Mesothelial cell of epicardium (in vitro differentiated cells): Measurements from ENCODE around the gene PSEN1. TPM values are rescaled to one million over a fixed set of nuclear protein-coding genes. Genes with fewer than 3 reads are reported as not detected.
A peak's percentile ranks its signal among the peaks of the same experiment; 100 is the strongest.

ENCODE experiments used
- DNase-seq, 2 experiments: peaks; one replicate each; pipeline ENCODE4 v3.0.0; 2021; ENCODE audit warnings: low spot score in 2 of 2; ENCODE audit not compliant: unreplicated experiment in 2 of 2
- H3K27ac Mint-ChIP-seq: 2 replicates; pipeline ENCODE4 v1.8.0; 2021; ENCODE audit warnings: mixed read lengths
- H3K27me3 Mint-ChIP-seq: 2 replicates; pipeline ENCODE4 v1.8.0; 2021; ENCODE audit warnings: low read depth, mixed read lengths
- H3K36me3 Mint-ChIP-seq: 2 replicates; pipeline ENCODE4 v1.8.0; 2021; ENCODE audit warnings: mixed read lengths
- H3K4me1 Mint-ChIP-seq: 2 replicates; pipeline ENCODE4 v1.8.0; 2021; ENCODE audit warnings: mixed read lengths
- H3K4me3 Mint-ChIP-seq: 2 replicates; pipeline ENCODE4 v1.8.0; 2021; ENCODE audit warnings: mild to moderate bottlenecking, moderate library complexity, mixed read lengths
- H3K9me3 Mint-ChIP-seq: 2 replicates; pipeline ENCODE4 v1.8.0; 2021; ENCODE audit warnings: mixed read lengths
- total RNA-seq: library from RNA; stranded (reverse); gene quantifications from 3 replicates; pipeline ENCODE4 v1.2.1, GENCODE V29; 2021
- TF ChIP-seq, protein P1 (sequence below): fragments of 200-600 bp; sonication (generic); IDR thresholded peaks from one replicate; pipeline ENCODE4 v1.5.0; 2021; ENCODE audit warnings: antibody characterized with exemption; ENCODE audit not compliant: unreplicated experiment

The PSEN1 gene
- total RNA-seq, 1 donor from 2014 or later: 59.9 TPM

DNA sequence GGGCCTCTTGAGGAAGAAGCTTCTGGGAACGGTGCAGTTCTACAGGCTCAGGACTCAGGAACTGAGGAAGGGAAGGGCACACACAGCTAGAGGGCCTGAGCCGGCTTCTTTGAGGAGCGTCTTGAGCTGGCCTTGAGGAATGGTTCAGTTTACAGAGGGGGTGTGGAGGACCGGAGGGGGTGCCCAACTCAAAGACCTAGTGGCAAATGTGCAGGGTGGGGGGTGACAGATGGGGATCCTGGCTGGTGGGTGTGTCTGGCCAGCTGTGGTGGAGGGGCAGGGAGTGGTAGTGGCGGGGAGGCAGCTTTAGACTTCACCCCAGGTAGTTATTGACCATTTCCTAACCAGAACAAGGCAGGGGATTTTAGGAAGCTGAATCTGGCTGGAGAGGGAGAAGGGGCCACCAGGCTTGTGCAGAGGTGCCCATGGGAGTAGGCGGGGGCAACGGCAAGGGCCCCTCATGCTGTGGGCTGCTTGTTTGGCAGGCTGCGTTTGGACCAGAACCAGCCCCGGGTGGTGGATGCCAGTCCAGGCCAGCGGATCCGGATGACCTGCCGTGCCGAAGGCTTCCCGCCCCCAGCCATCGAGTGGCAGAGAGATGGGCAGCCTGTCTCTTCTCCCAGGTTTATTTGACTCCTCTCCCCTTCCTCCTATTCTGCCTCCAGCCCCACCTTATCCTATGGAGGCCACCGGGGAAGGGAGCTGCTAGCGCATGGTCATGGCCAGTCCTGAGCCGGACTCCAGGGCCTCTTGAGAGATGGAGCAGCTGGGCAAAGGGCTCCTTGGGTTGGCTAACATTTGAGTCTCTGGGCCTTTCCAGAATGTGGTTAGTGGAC is 128.8 kb downstream of the PSEN1 start:
- Mint-ChIP-seq H3K4me3 (no peak overlapping the region), H3K9me3 (no peaks in the 10 kb centered on the region), H3K4me1 (no peaks in the 10 kb centered on the region), H3K36me3 (no peaks in the 10 kb centered on the region), H3K27me3 (no peaks in the 10 kb centered on the region), H3K27ac (no peak overlapping the region)
- DNase-seq: no peak
- TF ChIP-seq, protein P1, sequence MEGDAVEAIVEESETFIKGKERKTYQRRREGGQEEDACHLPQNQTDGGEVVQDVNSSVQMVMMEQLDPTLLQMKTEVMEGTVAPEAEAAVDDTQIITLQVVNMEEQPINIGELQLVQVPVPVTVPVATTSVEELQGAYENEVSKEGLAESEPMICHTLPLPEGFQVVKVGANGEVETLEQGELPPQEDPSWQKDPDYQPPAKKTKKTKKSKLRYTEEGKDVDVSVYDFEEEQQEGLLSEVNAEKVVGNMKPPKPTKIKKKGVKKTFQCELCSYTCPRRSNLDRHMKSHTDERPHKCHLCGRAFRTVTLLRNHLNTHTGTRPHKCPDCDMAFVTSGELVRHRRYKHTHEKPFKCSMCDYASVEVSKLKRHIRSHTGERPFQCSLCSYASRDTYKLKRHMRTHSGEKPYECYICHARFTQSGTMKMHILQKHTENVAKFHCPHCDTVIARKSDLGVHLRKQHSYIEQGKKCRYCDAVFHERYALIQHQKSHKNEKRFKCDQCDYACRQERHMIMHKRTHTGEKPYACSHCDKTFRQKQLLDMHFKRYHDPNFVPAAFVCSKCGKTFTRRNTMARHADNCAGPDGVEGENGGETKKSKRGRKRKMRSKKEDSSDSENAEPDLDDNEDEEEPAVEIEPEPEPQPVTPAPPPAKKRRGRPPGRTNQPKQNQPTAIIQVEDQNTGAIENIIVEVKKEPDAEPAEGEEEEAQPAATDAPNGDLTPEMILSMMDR: no peak

DNA sequence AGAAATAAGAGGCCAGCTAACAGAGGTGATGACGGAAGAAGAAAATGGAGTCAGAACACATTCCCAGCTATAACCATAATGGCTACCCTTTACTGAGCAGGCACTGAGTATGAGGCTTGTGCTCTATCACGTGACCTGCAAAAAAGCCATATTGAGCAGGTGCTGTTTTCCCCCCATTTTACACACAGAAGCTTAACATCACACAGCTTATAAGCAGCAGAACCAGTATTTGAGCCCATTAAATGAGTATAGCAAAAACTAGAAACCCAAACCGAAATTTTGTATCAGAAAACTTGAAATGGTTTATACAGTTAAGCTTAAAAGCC is 129.4 kb downstream of the PSEN1 start:
- Mint-ChIP-seq H3K4me1 (peaks cover 5% of the 10 kb centered on the region), H3K4me3 (no peak overlapping the region), H3K27ac (no peak overlapping the region), H3K9me3 (no peaks in the 10 kb centered on the region), H3K36me3 (no peaks in the 10 kb centered on the region), H3K27me3 (peaks cover 5% of the 10 kb centered on the region)
- no peak for DNase-seq
- TF ChIP-seq, protein P1: no peak

DNA sequence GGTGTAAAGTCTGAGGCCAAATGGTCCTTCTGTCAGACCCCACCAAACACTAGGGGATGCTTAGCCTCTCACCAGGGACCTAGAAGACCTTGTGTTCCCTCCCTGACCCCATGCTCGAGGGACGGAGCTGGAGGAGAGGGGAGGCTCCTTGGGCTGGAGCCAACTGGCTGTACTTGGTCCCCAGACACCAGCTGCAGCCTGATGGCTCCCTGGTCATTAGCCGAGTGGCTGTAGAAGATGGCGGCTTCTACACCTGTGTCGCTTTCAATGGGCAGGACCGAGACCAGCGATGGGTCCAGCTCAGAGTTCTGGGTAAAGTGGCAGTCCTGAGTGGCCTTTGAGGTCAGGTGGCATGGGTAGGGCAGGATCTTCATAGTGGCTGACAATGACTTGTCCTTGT is 130.0 kb downstream of the PSEN1 start:
- Mint-ChIP-seq H3K27me3 (peaks cover 6% of the 10 kb centered on the region), H3K36me3 (no peaks in the 10 kb centered on the region), H3K4me1 (peaks cover 6% of the 10 kb centered on the region), H3K9me3 (no peaks in the 10 kb centered on the region), H3K27ac (no peak overlapping the region), H3K4me3 (no peak overlapping the region)
- TF ChIP-seq, protein P1: no peak
- DNase-seq: no peak

DNA sequence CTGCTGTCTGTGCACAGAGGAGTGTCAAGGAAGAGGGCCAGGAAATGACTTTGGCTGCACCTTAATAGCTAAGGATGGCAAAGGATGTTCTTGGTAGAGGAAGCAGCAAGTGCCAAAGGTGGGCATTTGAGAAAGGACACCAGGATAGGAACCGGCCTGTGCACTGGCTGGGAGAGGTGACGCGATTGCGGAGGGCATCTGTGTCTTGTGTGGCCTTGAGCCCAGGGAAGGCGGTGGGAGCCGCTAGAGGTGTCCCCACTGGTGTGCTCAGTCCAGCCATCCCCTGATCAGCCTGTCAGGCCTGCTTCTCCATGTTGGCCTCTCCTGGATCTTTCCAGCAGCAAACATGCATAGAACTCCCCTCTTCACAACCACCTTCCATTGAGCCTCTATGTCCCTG is 131.2 kb downstream of the PSEN1 start:
- no peaks in the 10 kb centered on the region for H3K36me3 Mint-ChIP-seq
- no peak overlapping the region for H3K27ac Mint-ChIP-seq
- no peak overlapping the region for H3K4me3 Mint-ChIP-seq
- H3K4me1 Mint-ChIP-seq: peaks cover 6% of the 10 kb centered on the region
- no peaks in the 10 kb centered on the region for H3K9me3 Mint-ChIP-seq
- no peak for DNase-seq
- TF ChIP-seq, protein P1: no peak
- H3K27me3 Mint-ChIP-seq: peaks cover 6% of the 10 kb centered on the region

DNA sequence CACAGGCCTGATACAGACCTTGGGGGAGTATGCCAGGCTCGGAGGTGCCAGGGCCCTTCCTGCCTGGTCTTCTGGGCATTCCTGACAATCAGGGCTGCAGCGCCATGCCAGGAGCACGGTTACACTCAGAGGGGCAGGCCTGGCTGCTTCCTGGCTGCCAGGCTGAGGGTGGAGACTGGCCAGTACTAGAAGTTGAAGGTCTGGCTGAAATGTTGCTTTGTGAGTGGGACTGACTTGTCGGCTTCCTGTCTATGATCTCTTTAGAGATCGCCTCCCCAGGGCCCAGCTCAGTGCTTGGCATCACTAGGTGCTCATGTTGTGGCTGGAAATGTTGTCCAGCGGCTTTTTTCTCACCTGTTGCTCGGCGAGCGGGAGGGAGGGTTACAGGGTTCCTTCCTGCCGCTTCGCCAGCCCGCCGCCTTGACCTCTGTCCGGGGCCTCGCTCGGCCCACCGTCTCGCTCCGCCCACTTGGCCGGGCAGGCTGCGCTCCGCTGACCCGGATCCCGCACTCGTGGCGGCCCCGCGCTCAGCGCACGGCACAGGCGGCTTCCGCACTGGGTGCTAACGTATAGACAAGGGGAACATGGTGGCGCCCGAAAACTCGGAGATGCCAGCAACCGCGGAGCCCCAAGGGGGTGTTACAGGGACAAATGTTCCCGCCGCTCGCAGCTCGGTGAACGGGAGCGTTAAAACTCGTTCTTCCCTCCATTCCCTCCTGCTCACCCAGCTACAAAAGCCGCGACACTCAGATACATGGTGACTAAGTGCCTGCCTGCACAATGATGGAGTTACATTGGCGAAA is 133.6 kb downstream of the PSEN1 start:
- H3K4me1 Mint-ChIP-seq: peaks cover 6% of the 10 kb centered on the region
- peaks cover 6% of the 10 kb centered on the region for H3K27me3 Mint-ChIP-seq
- TF ChIP-seq, protein P1: no peak
- no peak for DNase-seq
- H3K36me3 Mint-ChIP-seq: no peaks in the 10 kb centered on the region
- H3K9me3 Mint-ChIP-seq: no peaks in the 10 kb centered on the region
- no peak overlapping the region for H3K27ac Mint-ChIP-seq
- H3K4me3 Mint-ChIP-seq: peak overlapping the region; percentile 69
